Measurements from ENCODE around the gene EI24. TPM values are rescaled to one million over a fixed set of nuclear protein-coding genes. Genes with fewer than 3 reads are reported as not detected.

EI24 gene
- total RNA-seq, 1 donor from 2014 or later = 129 TPM

DNA sequence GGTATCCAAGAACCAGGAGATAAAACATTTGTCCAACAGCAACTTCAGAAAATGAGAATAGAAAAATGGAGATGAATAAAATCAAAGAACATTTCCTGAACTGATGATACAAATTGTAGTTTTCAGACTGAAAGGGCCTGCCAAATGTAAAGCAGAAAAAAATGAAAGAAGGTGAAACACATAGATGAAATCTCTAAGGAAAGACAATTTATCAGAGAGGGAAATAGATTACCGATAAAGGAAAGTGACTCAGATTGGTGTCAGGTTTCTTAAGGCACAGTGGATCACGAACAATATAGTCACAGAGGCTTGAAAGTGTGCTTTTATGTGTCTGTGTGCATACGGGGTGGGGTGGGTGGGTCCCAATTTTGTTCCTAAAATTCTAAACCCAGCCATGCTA, 19.2 kb downstream of the EI24 start:
- no peaks in the 10 kb centered on the region for H4K20me1 ChIP-seq (ENCODE audit: insufficient read depth, low read length)
- H3K27ac ChIP-seq (ENCODE audit: low read depth, low read length) = no peak overlapping the region
- no peaks in the 10 kb centered on the region for H3K9me3 ChIP-seq (ENCODE audit: insufficient read depth, low read depth, low read length)
- peak overlapping the region; percentile 27 for H3K9ac ChIP-seq (ENCODE audit: low read length)
- H3K27me3 Mint-ChIP-seq (ENCODE audit: low read depth, unreplicated experiment) = no peaks in the 10 kb centered on the region
- FAIRE-seq = no peak
- no peak overlapping the region for H2AFZ ChIP-seq (ENCODE audit: low read depth, low read length)
- TF ChIP-seq EZH2 (IDR thresholded peaks at IDR 0.05; ENCODE audit: insufficient read depth, low read length) = no peak
- TF ChIP-seq, protein P1, sequence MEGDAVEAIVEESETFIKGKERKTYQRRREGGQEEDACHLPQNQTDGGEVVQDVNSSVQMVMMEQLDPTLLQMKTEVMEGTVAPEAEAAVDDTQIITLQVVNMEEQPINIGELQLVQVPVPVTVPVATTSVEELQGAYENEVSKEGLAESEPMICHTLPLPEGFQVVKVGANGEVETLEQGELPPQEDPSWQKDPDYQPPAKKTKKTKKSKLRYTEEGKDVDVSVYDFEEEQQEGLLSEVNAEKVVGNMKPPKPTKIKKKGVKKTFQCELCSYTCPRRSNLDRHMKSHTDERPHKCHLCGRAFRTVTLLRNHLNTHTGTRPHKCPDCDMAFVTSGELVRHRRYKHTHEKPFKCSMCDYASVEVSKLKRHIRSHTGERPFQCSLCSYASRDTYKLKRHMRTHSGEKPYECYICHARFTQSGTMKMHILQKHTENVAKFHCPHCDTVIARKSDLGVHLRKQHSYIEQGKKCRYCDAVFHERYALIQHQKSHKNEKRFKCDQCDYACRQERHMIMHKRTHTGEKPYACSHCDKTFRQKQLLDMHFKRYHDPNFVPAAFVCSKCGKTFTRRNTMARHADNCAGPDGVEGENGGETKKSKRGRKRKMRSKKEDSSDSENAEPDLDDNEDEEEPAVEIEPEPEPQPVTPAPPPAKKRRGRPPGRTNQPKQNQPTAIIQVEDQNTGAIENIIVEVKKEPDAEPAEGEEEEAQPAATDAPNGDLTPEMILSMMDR (IDR thresholded peaks at IDR 0.05; ENCODE audit: insufficient read depth, low read depth, low read length) = no peak
- peak; percentile 30 for DNase-seq (ENCODE audit: low read depth)
- no peaks in the 10 kb centered on the region for H3K27me3 ChIP-seq (ENCODE audit: insufficient read depth, low read length)
- peaks cover 4% of the 10 kb centered on the region for H3K4me1 ChIP-seq (ENCODE audit: insufficient read depth, low read length)
- H3K4me3 ChIP-seq (ENCODE audit: insufficient read depth, low read depth, low read length) = no peak overlapping the region
- H3K36me3 Mint-ChIP-seq (ENCODE audit: low read depth, unreplicated experiment) = no peaks in the 10 kb centered on the region
- H3K4me2 ChIP-seq (ENCODE audit: low read length) = peak overlapping the region; percentile 59
- peaks cover 3% of the 10 kb centered on the region for H3K9me3 Mint-ChIP-seq (ENCODE audit: unreplicated experiment)
- H3K79me2 ChIP-seq (ENCODE audit: insufficient read depth, low read length) = peaks cover 17% of the 10 kb centered on the region
- H3K27ac Mint-ChIP-seq (ENCODE audit: unreplicated experiment) = no peak overlapping the region
- no peak overlapping the region for H3K4me3 Mint-ChIP-seq (ENCODE audit: unreplicated experiment)
- peaks cover 9% of the 10 kb centered on the region for H3K36me3 ChIP-seq (ENCODE audit: insufficient read depth, low read length)
- peaks cover 19% of the 10 kb centered on the region for H3K4me1 Mint-ChIP-seq (ENCODE audit: low read depth, unreplicated experiment)

DNA sequence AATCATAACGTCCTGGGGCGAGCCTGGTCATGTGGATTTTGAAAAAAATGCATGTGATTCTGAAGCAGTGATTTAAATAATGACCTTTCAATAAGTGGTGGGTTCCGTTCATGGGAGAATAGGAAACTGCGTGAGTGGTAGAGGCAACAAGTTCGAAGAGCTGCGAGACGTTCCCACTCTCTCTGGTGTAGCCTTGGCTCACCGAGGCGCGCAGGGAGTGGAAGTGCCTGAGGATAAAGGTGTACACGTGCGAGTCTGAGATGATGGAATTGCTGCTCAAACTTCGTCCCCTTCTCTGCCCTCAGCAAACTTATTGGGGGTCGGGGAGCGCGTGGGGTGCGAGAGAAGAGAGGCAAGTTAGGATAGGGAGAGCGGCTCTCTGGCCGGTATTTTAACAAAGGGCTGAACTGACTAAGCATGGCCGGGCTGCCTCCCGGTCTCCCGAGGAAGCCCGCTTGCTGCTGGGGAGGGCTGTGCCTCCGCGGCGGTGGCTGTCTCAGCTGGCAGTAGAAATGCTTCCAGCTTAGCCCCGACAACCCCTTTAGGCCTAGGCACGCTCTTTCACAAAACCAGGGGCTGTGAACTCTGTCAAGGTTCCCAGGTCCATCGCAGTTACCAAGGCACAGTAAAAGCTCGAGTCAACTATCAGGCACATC, 22.5 kb downstream of the EI24 start:
- Histone ChIP-seq H3K9me3 (ENCODE audit: insufficient read depth, low read depth, low read length) (no peaks in the 10 kb centered on the region), H3K4me1 (ENCODE audit: insufficient read depth, low read length) (peaks cover 4% of the 10 kb centered on the region), H3K79me2 (ENCODE audit: insufficient read depth, low read length) (peaks cover 50% of the 10 kb centered on the region), H4K20me1 (ENCODE audit: insufficient read depth, low read length) (peaks cover 20% of the 10 kb centered on the region), H3K27ac (ENCODE audit: low read depth, low read length) (peak overlapping the region; percentile 99), H3K4me3 (ENCODE audit: insufficient read depth, low read depth, low read length) (peak overlapping the region; percentile 89), H3K4me2 (ENCODE audit: low read length) (peak overlapping the region; percentile 89), H3K9ac (ENCODE audit: low read length) (peak overlapping the region; percentile 99), H3K27me3 (ENCODE audit: insufficient read depth, low read length) (no peaks in the 10 kb centered on the region), H3K36me3 (ENCODE audit: insufficient read depth, low read length) (peaks cover under 1% of the 10 kb centered on the region), H2AFZ (ENCODE audit: low read depth, low read length) (peak overlapping the region; percentile 76)
- Mint-ChIP-seq H3K27me3 (ENCODE audit: low read depth, unreplicated experiment) (no peaks in the 10 kb centered on the region), H3K27ac (ENCODE audit: unreplicated experiment) (peak overlapping the region; percentile 99), H3K9me3 (ENCODE audit: unreplicated experiment) (peaks cover 3% of the 10 kb centered on the region), H3K4me1 (ENCODE audit: low read depth, unreplicated experiment) (peaks cover 34% of the 10 kb centered on the region), H3K4me3 (ENCODE audit: unreplicated experiment) (peak overlapping the region; percentile 100), H3K36me3 (ENCODE audit: low read depth, unreplicated experiment) (no peaks in the 10 kb centered on the region)
- FAIRE-seq (no peak), DNase-seq (ENCODE audit: low read depth) (peak; percentile 16)
- no peak for TF ChIP-seq EZH2 (IDR thresholded peaks at IDR 0.05; ENCODE audit: insufficient read depth, low read length)
- TF ChIP-seq, protein P1 (IDR thresholded peaks at IDR 0.05; ENCODE audit: insufficient read depth, low read depth, low read length) = no peak

Measured in astrocyte (in vitro differentiated cells and primary cell).